Ectodermal cell (in vitro differentiated cells): Measurements from ENCODE around the gene BTF3.
"Not testable (repeated sequence)": the region's sequence is repeated elsewhere in the genome, so short reads cannot be mapped to it uniquely, and the experiment has no call there.

ENCODE experiments used
- H3K27ac ChIP-seq: 2 replicates; pipeline ENCODE4 v1.7.0; 2013; ENCODE audit warnings: mild to moderate bottlenecking, low read depth, low read length; ENCODE audit not compliant: insufficient read depth, poor library complexity, severe bottlenecking
- H3K27me3 ChIP-seq: 2 replicates; pipeline ENCODE4 v1.7.0; 2013; ENCODE audit warnings: mild to moderate bottlenecking, low read length; ENCODE audit not compliant: insufficient read depth, control insufficient read depth, poor library complexity, severe bottlenecking
- H3K36me3 ChIP-seq: one replicate; pipeline ENCODE4 v1.7.0; 2013; ENCODE audit warnings: low read length; ENCODE audit not compliant: control insufficient read depth, insufficient read depth
- H3K4me1 ChIP-seq: one replicate; pipeline ENCODE4 v1.7.0; 2013; ENCODE audit warnings: low read length; ENCODE audit not compliant: control insufficient read depth, insufficient read depth
- H3K4me3 ChIP-seq: 2 replicates; pipeline ENCODE4 v1.7.0; 2013; ENCODE audit warnings: low read depth, low read length, control low read depth; ENCODE audit not compliant: insufficient read depth
- H3K9me3 ChIP-seq: 2 replicates; pipeline ENCODE4 v1.7.0; 2013; ENCODE audit warnings: mild to moderate bottlenecking, low read length, moderate library complexity; ENCODE audit not compliant: control insufficient read depth
- WGBS, 2 experiments: methylation state at CpG; one replicate each; pipeline ENCODE4 v1.1.7; 2013; ENCODE audit warnings: missing lambda C conversion rate in 2 of 2; 5-methylcytosine and 5-hydroxymethylcytosine counted together

BTF3 gene

DNA sequence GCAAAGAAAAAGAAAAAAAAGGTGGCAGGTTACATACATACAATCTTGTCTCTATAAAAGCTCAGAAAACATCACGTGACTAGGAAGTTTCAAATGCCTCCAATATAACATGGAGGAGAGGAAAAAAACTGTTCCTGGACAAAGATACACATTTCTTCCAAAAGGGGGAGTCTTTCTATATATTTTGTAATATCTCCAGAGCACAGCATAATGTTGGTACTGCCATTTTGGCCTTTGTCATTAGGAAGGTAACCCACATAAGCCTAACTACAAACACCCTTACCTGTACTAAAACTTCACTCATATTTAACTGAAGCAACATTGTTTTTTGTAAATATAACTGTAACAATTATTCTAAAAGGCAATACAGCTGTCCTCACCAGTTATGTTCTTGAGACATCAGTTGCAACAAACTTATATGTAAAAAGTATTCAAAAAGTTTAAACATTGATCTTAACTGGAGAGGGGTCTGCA is 1.2 kb upstream of the BTF3 start:
- no peak overlapping the region for H3K27ac ChIP-seq
- H3K9me3 ChIP-seq = no peaks in the 10 kb centered on the region
- H3K36me3 ChIP-seq = peaks cover 5% of the 10 kb centered on the region
- peak overlapping the region; percentile 86 for H3K4me3 ChIP-seq
- H3K27me3 ChIP-seq = no peaks in the 10 kb centered on the region
- peaks cover 14% of the 10 kb centered on the region for H3K4me1 ChIP-seq
- WGBS, 2 experiments = 88% methylated on average over 1 of the region's 1 CpG; no CpG with 5 or more reads in 1 of the 2 experiments

DNA sequence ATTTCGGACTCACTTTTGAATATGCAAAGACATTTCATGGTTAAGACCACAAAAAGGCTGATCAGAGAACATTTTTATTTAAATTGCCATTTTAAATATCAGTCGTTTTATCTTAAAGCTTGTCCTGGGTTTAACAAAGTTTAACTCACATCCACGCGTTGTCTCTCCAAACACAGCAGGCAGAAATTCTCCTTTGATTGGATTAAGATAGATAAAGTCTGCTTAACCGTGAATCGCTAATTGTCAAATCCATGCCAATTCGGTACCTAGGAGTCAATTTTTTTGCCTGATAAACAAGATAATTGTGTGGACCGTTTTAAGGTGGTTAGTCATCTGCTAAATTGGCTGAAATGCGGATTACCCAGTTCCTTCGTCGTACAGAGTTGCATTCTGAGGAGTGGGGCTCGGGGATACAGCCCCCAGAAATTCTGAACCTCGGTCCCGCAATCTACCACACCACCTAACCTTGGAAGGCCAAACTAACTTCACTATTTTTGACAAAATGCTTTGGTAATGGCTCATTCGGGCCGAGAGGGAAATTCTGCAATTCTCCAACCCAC is 665 bp upstream of the BTF3 start:
- Histone ChIP-seq H3K27ac (peak overlapping the region; percentile 91), H3K4me1 (peaks cover 14% of the 10 kb centered on the region), H3K27me3 (no peaks in the 10 kb centered on the region), H3K9me3 (no peaks in the 10 kb centered on the region), H3K36me3 (peaks cover 5% of the 10 kb centered on the region), H3K4me3 (peak overlapping the region; percentile 86)
- WGBS, 2 experiments = 39 to 44% methylated on average over 16 of the region's 16 CpGs

DNA sequence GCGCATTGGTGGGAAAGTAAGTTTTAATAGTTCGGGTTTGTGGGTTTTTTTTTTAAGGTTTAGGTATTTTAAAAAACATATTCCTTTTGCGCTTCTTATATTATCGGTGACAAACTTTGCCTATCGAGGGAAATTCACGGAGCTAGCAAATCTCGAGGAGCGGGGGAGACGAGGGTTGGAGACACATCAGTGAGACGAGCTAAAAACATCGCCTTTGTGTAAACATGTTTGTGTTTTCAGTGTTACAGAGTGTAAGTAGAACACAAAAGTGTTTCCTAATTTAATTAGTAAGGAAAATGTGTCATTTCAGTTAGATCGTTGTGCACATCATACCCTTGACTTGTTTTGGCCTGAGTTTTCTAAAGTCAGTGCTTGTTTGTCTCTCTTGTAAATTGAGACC is 945 bp downstream of the BTF3 start:
- no peaks in the 10 kb centered on the region for H3K27me3 ChIP-seq
- WGBS, 2 experiments = 7 to 8% methylated on average over 12 of the region's 12 CpGs
- peaks cover 14% of the 10 kb centered on the region for H3K36me3 ChIP-seq
- peak overlapping the region; percentile 86 for H3K4me3 ChIP-seq
- H3K9me3 ChIP-seq = no peaks in the 10 kb centered on the region
- H3K4me1 ChIP-seq = peaks cover 14% of the 10 kb centered on the region
- H3K27ac ChIP-seq = peak overlapping the region; percentile 91

DNA sequence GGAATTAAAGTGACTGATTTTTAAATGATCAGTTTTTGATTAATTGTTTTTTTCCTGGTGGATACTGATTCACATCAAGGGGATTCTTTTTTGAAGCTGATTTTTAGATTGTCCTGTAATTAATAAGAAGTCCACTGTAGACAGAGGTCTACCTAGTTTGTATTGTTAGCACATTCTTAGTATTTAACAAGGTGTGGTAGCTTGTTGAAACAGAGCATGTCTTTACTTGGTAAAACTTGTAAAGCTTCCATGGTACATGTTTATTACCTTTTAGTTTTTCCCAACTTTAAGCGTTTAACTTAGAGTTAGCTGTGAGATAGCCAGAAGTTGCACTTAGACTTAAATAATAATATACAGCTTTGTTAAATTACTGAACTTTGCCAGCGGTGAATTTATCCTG is 1.5 kb downstream of the BTF3 start:
- no peaks in the 10 kb centered on the region for H3K9me3 ChIP-seq
- H3K4me3 ChIP-seq = peak overlapping the region; percentile 86
- H3K4me1 ChIP-seq = peaks cover 14% of the 10 kb centered on the region
- 90 to 93% methylated on average over 2 of the region's 2 CpGs for WGBS, 2 experiments
- peaks cover 20% of the 10 kb centered on the region for H3K36me3 ChIP-seq
- no peak overlapping the region for H3K27ac ChIP-seq
- H3K27me3 ChIP-seq = no peaks in the 10 kb centered on the region

DNA sequence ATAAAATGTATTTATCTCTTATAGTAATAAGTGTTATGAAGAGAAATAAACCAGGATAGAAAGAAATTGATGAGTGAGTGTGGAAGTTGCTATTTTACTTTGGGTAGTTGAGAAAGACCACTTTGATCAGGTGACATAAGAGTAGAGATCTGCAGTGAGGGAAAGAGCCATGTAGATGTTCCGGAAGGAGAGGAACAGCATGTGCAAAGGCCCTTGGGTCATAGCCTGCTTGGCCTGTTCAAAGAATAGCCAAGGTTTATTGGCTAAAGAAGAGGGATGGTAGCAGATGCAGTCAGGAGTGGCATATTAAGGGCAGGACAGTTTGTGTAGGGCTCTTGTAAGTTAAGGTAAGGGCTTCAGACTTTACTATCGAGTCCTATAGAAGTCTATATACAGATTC is 3.2 kb downstream of the BTF3 start:
- no peaks in the 10 kb centered on the region for H3K27me3 ChIP-seq
- H3K36me3 ChIP-seq = peaks cover 26% of the 10 kb centered on the region
- peaks cover 14% of the 10 kb centered on the region for H3K4me1 ChIP-seq
- no peak overlapping the region for H3K27ac ChIP-seq
- no peaks in the 10 kb centered on the region for H3K9me3 ChIP-seq
- no peak overlapping the region for H3K4me3 ChIP-seq
- 89 to 98% methylated on average over 1 to 2 of the region's 2 CpGs for WGBS, 2 experiments

DNA sequence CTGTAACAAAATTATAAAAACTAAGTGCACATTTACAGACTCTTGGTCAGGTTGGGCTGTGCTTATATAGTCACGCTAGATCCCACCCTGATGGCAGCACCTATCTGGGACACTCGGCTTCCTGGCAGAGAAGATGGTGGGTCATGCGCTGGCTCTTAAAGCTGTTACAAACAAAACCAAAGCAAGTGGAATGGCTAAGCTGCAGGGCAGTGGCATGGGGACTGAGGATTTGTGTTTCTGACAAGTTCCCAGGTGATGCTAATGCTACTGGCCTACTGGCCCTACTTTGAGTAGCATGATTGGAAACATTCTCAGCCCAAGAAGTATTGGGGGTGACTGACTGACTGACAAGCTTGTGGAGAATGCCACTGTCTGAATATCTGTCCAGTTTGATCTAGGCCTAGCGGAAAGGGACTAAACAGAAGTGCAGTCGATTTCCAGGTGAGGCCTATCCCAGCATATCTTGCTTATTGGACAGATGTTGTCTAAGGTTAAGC is 8.3 kb downstream of the BTF3 start:
- Histone ChIP-seq H3K27me3 (no peaks in the 10 kb centered on the region), H3K27ac (no peak overlapping the region), H3K9me3 (no peaks in the 10 kb centered on the region), H3K4me3 (no peak overlapping the region), H3K36me3 (peaks cover 25% of the 10 kb centered on the region), H3K4me1 (no peaks in the 10 kb centered on the region)
- WGBS, 2 experiments = 94 to 97% methylated on average over 5 of the region's 5 CpGs

DNA sequence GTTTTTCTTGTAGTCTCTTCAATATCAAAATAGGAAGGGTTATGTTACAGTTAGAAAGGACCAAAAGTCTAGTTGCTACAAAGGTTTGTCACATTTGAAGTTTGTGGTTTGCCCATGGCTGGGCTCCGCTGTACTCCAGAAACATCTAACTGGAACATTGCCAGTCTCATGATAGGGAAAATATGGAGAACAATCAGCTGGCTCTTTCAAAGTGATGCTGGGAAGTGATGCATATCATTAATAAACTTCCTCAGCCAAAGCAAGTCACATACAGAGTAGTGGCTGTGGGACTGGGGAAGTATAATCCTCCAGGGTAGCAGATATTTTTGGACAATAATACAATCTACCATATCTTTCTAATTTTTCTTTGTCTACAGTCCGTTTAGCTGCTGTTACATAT is 8.8 kb downstream of the BTF3 start:
- no peaks in the 10 kb centered on the region for H3K4me1 ChIP-seq
- H3K27ac ChIP-seq = no peak overlapping the region
- WGBS, 2 experiments = 86 to 97% methylated on average over 2 of the region's 2 CpGs
- no peaks in the 10 kb centered on the region for H3K27me3 ChIP-seq
- H3K9me3 ChIP-seq = no peaks in the 10 kb centered on the region
- no peak overlapping the region for H3K4me3 ChIP-seq
- peaks cover 23% of the 10 kb centered on the region for H3K36me3 ChIP-seq

DNA sequence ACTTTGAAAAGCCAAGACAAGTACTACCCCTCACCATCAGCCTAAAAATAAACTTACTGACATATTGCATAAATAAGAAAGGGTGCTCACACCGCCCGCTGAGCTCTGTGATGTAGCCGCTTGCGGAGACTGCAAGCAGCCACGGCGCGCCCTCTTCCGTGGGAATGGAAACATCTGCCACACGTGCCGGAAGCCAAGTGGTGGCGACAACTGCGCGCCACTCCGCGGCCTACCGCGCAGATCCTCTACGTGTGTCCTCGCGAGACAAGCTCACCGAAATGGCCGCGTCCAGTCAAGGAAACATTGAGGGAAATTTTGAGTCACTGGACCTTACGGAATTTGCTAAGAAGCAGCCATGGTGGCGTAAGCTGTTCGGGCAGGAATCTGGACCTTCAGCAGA is 10.3 kb downstream of the BTF3 start:
- H3K9me3 ChIP-seq, H3K27ac ChIP-seq, H3K27me3 ChIP-seq, H3K4me1 ChIP-seq, H3K4me3 ChIP-seq: not testable (repeated sequence)
- H3K36me3 ChIP-seq = peaks cover 20% of the 10 kb centered on the region
- WGBS, 2 experiments = 97% methylated on average over 26 of the region's 26 CpGs

DNA sequence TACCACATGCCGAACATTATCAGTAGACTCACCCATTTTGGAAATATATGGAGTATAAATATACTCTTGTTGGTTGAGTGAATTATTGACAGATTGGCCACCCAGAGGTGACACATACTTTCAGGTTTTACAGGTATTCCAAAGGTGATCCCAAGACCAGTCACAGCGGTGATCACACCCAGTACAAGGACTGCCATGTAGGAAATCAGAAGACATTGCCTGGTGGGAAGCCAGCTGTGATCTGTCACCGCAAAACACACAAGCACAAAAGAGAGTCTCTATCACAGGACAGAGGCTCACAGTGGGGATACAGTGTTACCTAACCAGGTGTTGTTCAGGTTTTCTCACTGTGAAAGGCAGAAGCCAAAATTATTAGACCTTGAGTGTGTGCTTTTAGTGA is 15.8 kb downstream of the BTF3 start:
- Histone ChIP-seq H3K4me3 (no peak overlapping the region), H3K9me3 (no peaks in the 10 kb centered on the region), H3K36me3 (no peaks in the 10 kb centered on the region), H3K27me3 (no peaks in the 10 kb centered on the region), H3K4me1 (no peaks in the 10 kb centered on the region), H3K27ac (no peak overlapping the region)
- WGBS, 2 experiments = 88 to 99% methylated on average over 3 of the region's 3 CpGs

DNA sequence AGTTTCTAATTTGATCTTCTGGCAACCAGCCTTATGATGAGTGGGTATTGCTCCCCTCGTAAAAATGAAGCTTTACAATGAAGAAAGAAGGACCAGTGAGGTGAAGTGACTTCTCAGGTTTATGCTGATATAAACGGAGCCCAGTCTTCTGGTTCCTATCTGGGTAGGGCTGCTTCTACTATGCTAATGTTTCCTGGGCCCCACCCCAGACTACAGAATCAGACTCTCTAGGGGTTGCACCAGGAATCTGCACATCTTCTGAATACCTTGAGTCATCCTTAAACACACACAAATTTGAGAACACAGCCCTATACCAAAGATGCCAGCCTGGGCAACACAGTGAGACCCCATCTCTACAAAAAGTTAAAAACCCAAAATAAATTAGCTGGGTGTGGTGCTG is 16.2 kb downstream of the BTF3 start:
- Histone ChIP-seq H3K27me3 (no peaks in the 10 kb centered on the region), H3K9me3 (no peaks in the 10 kb centered on the region), H3K4me3 (no peak overlapping the region), H3K4me1 (no peaks in the 10 kb centered on the region), H3K27ac (no peak overlapping the region), H3K36me3 (no peaks in the 10 kb centered on the region)
- 70 to 75% methylated on average over 2 of the region's 2 CpGs for WGBS, 2 experiments

DNA sequence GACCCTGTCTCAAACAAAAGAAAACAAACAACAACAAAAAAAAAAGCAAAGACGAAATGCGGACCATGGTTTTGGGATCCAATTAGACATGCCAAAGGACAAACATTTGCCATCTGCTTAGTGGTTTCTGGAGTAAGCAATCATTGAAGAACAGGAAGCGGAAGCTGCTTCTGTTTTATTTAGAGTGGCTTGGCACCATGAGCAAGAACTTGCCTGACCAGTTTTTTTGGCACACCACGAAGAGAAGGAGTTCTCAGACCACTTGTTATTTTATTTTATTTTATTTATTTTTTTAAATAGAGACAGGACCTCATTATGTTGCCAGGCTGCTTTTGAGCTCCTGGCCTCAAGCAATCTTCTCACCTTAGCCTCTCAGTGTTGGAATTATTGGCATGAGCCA is 17.0 kb downstream of the BTF3 start:
- Histone ChIP-seq H3K27ac (no peak overlapping the region), H3K4me3 (no peak overlapping the region), H3K36me3 (no peaks in the 10 kb centered on the region), H3K27me3 (no peaks in the 10 kb centered on the region), H3K9me3 (no peaks in the 10 kb centered on the region), H3K4me1 (no peaks in the 10 kb centered on the region)
- WGBS, 2 experiments = 88 to 93% methylated on average over 4 of the region's 4 CpGs
